HG03097 (cell line): ENCODE measurements around the gene GATAD2A.

Experiments
- ATAC-seq: cut with Tn5 transposase; IDR thresholded peaks from one replicate; pipeline ENCODE4 v1.9.1; 2021; ENCODE audit not compliant: unreplicated experiment, low FRiP score

GATAD2A gene

DNA sequence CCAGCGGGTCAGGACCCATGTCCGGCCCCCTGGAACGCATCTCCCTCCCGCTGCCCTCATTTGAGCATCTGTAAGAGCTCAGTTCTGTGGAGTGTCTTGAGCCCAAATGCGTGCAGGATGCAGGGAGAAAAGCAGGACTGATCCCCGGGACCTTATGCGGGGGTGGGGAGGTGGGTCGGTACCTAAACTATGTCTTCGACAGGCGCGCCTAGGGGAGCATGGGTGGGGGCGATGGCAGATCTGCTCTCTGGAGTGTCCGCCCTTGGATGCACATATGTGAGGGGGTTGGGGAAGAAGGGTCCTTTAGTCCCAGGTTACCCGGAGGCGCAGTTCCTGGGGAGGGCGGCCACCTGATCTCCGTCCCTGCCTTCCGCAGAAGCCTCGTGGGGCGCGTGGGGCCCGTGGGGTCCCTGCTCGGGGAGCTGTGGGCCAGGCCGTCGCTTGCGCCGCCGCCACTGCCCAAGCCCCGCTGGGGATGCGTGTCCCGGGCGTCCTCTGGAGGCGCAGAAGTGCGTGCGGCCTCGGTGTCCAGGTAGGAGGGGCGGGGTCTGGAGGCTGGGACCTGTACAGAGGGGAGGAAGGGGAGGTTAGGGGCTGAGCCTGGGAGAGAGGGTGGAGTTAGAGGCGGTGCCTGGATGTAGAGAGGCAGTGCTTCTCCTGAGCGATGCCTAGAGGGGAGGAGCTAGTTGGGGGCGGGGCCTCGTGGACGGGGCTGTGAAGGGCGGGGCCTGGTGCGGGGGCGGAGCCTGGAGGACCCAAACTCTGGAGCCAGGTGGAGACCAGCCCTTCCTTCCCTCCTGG, 135.4 kb downstream of the GATAD2A start:
- ATAC-seq = no peak

DNA sequence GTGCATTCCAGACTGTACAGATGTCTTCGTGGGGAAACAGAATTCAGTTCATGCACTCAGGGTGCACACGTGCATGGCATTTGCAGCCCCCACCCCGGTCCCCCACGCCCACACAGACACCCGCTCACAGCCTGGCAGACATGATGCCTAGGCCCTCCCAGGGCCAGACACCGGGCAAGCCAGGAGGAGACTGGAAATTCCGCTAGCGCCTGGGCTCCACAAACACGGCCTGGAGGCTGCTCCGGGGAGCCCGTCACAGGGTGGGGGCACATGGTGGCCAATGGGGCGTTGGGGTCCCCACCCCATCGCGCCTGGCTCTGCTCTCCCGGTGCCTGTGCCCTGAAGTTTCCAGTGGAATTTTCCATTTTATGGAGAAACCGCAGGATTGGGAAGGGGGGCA, 136.1 kb downstream of the GATAD2A start:
- ATAC-seq = no peak

GRCh38 chr19:19542507-19542906, 137.0 kb downstream of the GATAD2A start:
- no peak for ATAC-seq

- no peak for ATAC-seq
Observed at GRCh38 chr19:19543101-19543500, 137.6 kb downstream of the GATAD2A start.

DNA sequence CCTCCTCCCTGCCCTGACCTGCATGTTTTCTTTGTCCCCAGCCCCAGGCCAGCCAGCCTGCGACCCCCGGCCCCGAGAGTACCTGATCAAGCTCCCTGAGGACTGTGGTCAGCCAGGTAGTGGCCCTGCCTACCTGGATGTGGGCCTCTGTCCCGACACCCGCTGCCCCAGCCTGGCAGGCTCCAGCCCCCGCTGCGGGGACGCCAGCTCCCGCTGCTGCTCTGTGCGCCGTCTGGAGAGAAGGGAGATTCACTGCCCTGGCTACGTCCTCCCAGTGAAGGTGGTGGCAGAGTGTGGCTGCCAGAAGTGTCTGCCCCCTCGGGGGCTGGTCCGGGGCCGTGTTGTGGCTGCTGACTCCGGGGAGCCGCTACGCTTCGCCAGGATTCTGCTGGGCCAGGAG, 138.2 kb downstream of the GATAD2A start:
- ATAC-seq = no peak

GRCh38 chr19:19544257-19544953, 138.9 kb downstream of the GATAD2A start:
- no peak for ATAC-seq

DNA sequence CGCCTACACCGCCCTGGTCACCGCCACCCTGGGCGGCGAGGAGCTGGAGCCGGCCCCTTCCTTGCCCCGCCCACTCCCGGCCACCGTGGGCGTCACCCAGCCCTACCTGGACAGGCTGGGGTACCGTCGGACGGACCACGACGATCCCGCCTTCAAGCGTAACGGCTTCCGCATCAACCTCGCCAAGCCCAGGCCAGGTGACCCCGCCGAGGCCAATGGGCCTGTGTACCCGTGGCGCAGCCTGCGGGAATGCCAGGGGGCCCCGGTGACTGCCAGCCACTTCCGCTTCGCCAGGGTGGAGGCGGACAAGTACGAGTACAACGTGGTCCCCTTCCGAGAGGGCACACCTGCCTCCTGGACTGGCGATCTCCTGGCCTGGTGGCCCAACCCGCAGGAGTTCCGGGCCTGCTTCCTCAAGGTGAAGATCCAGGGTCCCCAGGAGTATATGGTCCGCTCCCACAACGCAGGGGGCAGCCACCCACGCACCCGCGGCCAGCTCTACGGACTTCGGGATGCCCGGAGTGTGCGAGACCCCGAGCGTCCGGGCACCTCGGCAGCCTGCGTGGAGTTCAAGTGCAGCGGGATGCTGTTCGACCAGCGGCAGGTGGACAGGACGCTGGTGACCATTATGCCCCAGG, 139.6 kb downstream of the GATAD2A start:
- ATAC-seq = no peak

- ATAC-seq = no peak
Observed at GRCh38 chr19:19545707-19546106, 140.2 kb downstream of the GATAD2A start.

DNA sequence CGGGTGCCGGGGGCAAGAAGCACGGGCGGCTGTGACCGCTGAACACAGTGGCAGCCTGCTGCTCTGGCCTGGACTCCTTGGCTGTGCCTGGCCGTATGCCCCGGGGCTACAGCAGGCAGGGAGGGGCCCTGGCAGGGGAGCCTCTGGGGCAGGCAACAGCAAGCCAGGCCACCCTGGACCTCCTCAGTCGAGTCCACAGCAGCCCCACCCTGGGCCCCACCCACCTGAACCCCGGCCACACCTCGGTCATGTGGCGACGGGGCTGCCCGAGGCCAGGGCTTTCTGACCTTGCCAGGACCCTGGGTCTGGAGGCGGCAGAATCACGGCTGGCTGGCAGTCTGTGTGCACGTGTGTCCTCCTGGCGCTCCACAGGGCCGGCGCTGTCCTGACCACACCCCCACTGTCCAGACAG, 141.3 kb downstream of the GATAD2A start:
- no peak for ATAC-seq

DNA sequence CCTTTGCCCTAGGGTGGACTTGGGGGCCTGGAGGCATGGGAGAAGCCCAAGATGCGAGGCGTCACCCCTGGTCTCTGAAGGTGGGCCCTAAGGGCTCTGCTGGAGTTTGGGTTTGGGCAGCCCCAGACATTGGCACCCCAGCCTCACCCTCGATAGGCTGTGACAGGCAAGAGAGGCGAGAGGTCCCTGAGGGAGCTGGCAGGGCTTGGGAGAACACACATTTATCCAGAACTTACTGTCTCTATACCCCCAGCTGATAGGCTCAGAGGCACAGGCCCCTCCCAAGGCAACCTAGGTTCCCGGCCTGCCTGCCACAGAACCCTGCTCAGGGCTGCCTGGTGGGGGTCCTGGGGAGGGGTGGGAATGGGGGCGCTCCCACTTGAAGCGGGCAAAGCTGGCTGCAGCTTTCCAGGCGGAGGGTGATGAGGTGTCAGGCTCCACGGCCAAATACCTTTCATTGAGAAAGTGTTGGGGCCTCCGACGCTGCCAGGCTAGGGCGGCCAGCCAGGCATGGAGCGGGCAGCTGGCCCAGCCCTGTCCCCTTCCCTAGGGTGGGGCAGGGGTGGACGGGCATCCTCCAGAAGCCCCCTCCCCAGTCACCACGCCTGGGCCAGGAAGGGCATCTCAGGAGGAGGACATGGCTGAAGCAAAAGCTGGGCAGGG, 142.3 kb downstream of the GATAD2A start:
- ATAC-seq = no peak

DNA sequence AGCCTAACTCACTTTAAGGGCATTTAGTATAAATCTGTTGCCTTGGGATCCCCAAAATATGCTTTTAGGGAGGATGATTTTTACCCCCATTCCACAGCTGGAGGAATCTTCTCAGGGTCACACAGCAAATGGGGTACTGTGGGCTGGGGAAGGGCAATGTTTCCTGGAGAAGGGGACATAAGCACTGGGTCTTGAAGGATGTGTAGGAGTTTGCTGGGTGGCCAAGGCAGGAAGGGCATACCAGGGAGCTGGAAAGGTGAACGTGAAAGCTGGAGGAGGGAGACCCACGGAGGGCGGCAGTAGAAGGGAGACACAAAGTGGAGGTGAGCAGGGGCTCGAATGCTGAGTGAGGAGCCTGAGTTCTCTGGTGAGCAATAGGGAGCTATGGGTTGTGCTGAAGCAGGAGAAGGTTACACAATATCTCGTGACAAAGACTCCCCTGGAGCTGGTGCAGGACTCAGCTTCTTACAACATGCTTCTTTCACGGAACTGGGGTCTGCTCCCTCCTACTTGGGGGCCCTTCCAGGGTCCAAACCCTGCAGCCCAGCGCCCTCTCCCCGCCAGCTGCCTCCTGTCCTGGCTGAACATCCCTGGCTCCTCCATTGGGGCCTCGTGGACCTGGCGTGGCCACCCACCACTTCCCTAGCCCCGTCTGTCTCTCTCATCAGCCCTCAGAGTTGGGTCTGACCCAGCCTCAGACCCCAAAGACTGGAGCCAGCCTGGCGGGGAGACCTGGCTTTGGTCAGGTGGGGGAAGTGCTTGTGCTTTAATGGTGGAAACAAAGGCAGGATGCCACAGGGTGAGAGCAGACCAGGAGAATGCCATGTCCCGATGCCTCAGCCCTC, 143.7 kb downstream of the GATAD2A start:
- no peak for ATAC-seq

GRCh38 chr19:19549804-19550464, 144.5 kb downstream of the GATAD2A start:
- ATAC-seq = no peak

DNA sequence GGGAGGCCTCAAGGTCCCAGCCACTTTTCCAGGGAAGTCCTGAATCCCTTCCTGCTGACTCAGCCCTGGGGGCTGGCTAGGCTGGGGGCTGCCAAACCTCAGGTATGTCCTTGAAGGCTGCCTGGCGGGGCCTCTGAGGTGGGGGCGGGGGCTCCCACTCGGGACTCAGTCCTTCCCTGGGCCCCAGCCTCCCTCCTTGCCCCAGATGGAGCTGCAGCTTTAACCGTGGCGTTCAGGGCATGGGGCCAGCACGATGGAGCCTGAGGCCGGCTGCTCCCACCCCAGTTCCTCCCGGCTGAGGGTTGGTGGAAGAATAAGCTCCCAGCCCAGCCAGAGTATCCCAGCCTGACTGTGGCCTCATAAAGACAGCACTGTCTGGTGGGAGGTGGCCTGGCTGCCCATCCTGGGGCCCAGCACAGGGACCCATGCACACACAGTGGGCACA, 145.0 kb downstream of the GATAD2A start:
- ATAC-seq = no peak

GRCh38 chr19:19550972-19551852, 145.7 kb downstream of the GATAD2A start:
- no peak for ATAC-seq

DNA sequence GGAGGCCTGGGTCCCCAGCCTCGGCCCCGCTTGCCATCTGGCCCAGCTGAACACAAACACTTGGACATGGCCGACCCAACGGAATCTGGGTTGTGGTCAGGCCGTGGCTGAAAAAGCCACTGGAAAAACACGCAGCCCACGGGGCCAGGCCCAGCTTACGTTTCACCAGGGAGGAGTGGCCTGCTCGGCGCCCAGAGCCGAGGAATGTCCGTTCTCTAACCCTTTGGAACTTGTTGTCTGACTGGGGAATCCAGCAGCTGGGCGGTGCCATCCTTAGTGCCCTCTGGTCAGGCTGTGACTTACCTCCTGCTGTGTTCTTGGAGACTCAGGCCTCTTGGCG, 146.3 kb downstream of the GATAD2A start:
- ATAC-seq = no peak

DNA sequence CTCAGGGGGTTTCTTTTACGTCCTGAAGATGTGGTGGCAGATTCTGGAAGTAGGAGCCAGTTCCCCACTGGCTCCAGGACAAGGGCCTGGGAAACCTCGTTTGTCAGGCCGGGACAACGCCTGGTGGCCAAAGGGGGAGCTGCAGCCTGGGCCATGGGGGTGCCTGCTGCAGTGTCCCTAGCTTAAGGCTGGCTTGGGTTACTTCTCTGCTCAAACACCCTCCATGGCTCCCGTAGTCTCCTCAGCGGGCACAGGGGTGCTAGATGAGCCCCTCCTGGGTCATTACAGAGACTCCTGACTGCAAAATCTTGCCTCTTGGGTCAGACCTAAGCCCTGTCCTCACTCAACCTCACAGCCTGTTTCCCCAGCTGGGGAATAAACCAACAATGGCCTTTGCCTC, 147.3 kb downstream of the GATAD2A start:
- no peak for ATAC-seq

DNA sequence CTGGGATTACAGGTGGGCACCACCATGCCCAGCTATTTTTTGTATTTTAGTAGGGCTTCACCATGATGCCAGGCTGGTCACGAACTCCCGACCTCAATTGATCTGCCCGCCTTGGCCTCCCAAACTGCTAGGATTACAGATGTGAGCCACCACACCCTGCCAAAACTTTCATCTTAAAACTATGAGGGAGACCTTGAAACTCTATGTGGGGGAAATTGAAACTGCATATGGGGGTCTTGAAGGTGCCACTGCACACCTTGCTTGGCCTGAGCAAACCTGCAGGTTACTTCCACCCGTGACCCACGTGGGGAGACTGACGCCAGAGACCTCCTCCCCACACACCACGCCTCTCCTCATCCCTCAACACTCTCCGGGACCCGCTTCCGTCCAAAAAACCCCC, 148.2 kb downstream of the GATAD2A start:
- no peak for ATAC-seq

GRCh38 chr19:19554074-19555023, 148.9 kb downstream of the GATAD2A start:
- ATAC-seq = no peak
